Skeletal muscle tissue (tissue), 4 donors: ENCODE data around the gene MSX2. TPM values are rescaled to one million over a fixed set of nuclear protein-coding genes. Genes with fewer than 3 reads are reported as not detected.

Experiments
- H3K27ac ChIP-seq: one replicate; pipeline ENCODE4 v1.7.0; 2013; ENCODE audit warnings: mild to moderate bottlenecking, low read depth, low read length, inconsistent platforms
- H3K27me3 ChIP-seq, 3 donors: one replicate each; pipeline ENCODE4 v1.7.0; 2013; ENCODE audit warnings: low read length in 3 of 3; ENCODE audit not compliant: control insufficient read depth in 3 of 3, insufficient read depth in 3 of 3
- H3K36me3 ChIP-seq, 3 donors: one replicate each; pipeline ENCODE4 v1.7.0; 2013; ENCODE audit warnings: low read length in 3 of 3; ENCODE audit not compliant: control insufficient read depth in 3 of 3, insufficient read depth in 3 of 3
- H3K4me1 ChIP-seq, 3 donors: one replicate each; pipeline ENCODE4 v1.7.0; 2013; ENCODE audit warnings: low read length in 3 of 3, mild to moderate bottlenecking in 3 of 3; ENCODE audit not compliant: control insufficient read depth in 3 of 3, insufficient read depth in 3 of 3
- H3K4me3 ChIP-seq, 3 donors: one replicate each; pipeline ENCODE4 v1.7.0; 2013; ENCODE audit warnings: low read length in 3 of 3
- H3K9ac ChIP-seq, 3 donors: one replicate each; pipeline ENCODE4 v1.7.0; 2013; ENCODE audit warnings: low read length in 3 of 3, mild to moderate bottlenecking in 3 of 3, moderate library complexity in 2 of 3, low read depth in 1 of 3
- H3K9me3 ChIP-seq, 3 donors: one replicate each; pipeline ENCODE4 v1.7.0; 2013; ENCODE audit warnings: low read length in 3 of 3; ENCODE audit not compliant: control insufficient read depth in 3 of 3
- total RNA-seq: library from RNA; depleted of rRNA; stranded (reverse); fragments of >200 nt; gene quantifications from one replicate; pipeline ENCODE4 v1.2.3, GENCODE V29; 2014
- donor health status: Osteomylitis.

MSX2 gene
- total RNA-seq, 1 donor from 2014 or later = not detected

DNA sequence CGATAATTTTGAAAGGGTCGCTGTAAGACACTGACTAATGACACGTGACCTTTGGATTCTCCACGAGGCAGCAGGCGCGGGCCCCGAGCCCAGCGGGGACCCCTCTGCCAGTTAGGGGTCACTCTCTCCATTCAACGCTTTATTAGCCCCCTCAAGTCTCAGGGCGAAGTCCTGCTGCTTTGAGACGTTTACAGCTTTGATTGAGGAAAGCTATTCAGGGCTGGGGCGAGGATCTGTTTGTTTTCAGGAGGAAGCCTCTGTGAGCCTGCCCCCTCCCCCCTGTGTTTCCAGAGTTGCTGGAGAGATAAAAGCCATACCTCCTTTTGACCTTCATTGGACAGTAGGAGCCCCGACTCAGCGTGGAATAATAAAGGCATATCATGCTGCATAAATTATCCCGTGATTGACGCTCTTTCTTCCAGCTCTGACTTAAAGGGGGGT lies 31.4 kb upstream of the MSX2 start:
- H3K27ac ChIP-seq = no peak overlapping the region
- no peak overlapping the region for H3K4me3 ChIP-seq
- no peak overlapping the region for H3K9ac ChIP-seq
- H3K36me3 ChIP-seq = no peaks in the 10 kb centered on the region
- peaks cover 45 to 57% (median 48%) of the 10 kb centered on the region in 3 donors for H3K27me3 ChIP-seq
- H3K4me1 ChIP-seq = no peaks in the 10 kb centered on the region
- H3K9me3 ChIP-seq = no peaks in the 10 kb centered on the region

DNA sequence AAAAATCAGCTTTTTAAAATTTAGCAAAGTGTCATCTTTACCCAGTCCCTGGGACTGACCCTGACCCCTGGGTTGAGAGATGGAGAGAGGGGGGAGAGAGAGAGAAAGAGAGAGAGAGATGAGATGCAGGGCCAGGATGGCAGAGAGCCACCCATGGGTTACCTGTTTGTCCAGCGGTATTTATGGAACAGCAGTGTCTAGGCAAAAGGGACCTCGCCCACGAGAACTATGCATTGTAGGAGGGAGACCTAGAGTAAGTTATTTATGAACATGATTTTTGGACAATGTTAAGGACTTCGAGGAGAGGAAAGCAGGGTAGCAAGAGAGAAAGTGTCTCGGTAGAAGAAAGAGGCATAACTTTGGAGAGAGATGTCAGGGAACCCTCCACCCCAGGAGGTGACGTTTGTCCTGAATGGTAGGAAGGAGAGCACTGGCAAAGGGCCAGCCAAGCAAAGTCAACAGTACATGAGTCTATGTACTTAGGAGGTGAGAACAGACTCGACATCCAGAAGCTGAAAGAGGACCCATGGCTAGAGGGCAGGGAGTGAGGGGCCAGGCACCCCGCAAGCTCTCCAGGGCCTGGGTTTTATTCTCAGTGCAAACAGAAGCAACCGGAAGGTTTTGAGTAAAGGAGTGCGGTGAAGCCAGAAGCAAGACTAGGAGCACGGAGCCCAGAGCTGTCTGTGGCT lies 30.5 kb upstream of the MSX2 start:
- no peak overlapping the region for H3K4me3 ChIP-seq
- no peaks in the 10 kb centered on the region for H3K9me3 ChIP-seq
- H3K27ac ChIP-seq = no peak overlapping the region
- H3K27me3 ChIP-seq = peaks cover 36 to 49% (median 40%) of the 10 kb centered on the region in 3 donors
- H3K4me1 ChIP-seq = no peaks in the 10 kb centered on the region
- no peaks in the 10 kb centered on the region for H3K36me3 ChIP-seq
- H3K9ac ChIP-seq = no peak overlapping the region

DNA sequence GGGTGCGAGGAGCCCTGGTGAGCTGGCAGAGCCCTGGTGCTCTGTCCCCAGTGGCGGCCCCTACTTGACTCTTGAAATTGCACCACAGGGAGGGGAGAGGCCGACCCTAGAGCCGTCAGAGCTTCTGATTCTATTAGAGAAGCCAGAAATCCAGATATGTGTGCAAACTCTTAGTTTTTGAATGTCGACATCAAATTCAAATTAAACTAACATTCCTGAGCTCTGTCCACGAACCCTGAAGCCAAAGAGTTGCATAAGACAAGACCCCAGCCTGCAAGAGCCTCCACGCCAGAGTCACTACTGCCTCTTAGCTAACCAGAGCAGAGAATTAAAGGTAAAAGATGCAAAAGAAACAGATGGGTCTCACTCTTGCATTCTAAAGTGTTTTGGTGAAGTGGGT lies 29.8 kb upstream of the MSX2 start:
- H3K9ac ChIP-seq = no peak overlapping the region
- no peak overlapping the region for H3K27ac ChIP-seq
- H3K36me3 ChIP-seq = no peaks in the 10 kb centered on the region
- peaks cover 32 to 41% (median 36%) of the 10 kb centered on the region in 3 donors for H3K27me3 ChIP-seq
- H3K9me3 ChIP-seq = no peaks in the 10 kb centered on the region
- no peak overlapping the region for H3K4me3 ChIP-seq
- no peaks in the 10 kb centered on the region for H3K4me1 ChIP-seq

DNA sequence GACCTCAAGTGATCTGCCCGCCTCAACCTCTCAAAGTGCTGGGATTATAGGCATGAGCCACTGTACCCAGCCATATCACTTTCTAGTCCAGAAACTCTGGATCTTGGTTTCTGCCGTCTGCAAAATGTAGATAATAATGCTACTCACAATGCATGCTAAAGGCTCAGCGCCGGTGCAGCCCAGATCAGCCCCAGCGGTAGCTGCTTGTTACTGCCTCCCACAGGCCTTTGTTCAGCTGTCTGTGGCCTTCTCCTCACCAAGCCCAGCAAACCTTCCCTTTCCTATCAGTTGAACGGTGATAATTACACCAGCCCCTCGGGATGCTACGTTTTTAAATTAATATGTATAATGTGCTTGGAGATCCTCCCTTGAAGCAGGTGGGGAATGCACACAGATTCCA lies 26.2 kb upstream of the MSX2 start:
- Histone ChIP-seq H3K36me3 (no peaks in the 10 kb centered on the region), H3K4me3 (no peak overlapping the region), H3K27ac (no peak overlapping the region), H3K9ac (no peak overlapping the region), H3K4me1 (no peaks in the 10 kb centered on the region), H3K27me3 (peaks cover 14 to 15% (median 15%) of the 10 kb centered on the region in 3 donors), H3K9me3 (no peaks in the 10 kb centered on the region)

DNA sequence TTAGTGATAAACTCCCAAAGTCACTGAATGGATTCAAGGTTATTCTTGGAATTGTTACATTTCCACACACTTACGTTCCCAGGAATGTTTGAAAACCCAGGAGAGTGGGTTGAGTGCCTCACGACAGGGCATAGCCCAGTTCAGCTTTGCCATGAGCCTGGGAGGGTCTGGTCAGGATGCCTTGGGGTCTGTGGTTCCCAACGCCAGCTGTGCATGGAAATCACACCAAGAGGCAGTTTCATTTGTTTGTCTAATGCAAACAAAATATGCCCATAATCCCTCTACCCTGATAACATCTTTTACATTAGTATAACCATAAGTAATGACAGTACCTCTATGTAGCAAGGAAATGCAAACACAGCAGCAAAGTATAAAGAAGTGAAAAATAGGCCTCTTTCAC lies 25.3 kb upstream of the MSX2 start:
- Histone ChIP-seq H3K36me3 (no peaks in the 10 kb centered on the region), H3K9me3 (no peaks in the 10 kb centered on the region), H3K27me3 (peaks cover 7 to 11% (median 11%) of the 10 kb centered on the region in 3 donors)

DNA sequence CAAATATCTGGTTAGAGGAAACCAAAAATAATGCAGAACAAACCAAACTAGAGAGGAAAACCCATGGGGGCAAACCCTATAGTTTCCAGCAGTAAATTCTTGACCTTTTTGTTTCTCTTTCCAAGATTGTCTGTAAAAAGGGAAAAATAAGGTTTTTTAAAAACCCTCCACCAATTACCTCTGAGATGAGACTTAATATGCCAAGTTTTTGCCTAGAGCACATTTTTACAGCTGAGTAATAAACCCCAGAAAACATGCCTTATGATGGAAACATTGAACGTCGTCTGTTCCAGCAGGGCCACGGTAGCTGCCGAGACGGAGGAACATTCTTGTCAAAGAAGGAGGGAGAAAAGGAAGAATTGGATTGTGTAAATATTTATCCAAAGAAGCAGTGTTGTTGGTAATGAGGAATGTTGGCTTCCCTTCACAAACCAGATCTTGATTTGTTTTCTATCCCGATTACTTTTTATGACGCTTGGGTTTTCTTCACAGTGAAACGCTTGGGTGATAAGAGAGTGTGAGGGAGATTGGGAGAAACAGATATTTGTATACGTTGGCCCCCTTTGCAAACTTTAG lies 17.3 kb upstream of the MSX2 start:
- Histone ChIP-seq H3K9me3 (no peaks in the 10 kb centered on the region), H3K27ac (no peak overlapping the region), H3K27me3 (peaks cover 13 to 27% (median 17%) of the 10 kb centered on the region in 3 donors), H3K36me3 (no peaks in the 10 kb centered on the region), H3K4me1 (no peaks in the 10 kb centered on the region), H3K9ac (no peak overlapping the region), H3K4me3 (no peak overlapping the region)

More for the DNA sequence above, 25.3 kb upstream of the MSX2 start:
- no peak overlapping the region for H3K27ac ChIP-seq
- H3K4me3 ChIP-seq = no peak overlapping the region
- no peak overlapping the region for H3K9ac ChIP-seq
- no peaks in the 10 kb centered on the region for H3K4me1 ChIP-seq

DNA sequence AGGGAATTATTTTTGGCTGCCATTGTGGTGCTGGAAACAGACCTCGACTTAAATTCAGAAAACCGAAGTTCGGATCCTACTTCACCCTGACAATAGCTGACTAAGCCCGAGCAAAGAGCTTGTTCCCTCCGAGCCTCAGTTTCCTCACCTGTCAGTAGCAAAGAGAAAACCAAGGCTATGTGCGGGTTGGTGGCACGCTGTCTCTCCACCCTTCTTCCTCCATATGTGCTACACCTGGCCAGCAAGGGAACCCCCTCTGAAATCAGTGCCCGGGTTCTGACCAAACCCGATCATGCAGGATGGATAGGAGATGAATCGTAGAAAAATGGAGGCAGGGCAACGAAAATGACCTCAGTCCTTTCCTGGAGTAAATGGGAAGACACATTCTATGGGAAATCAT lies 16.7 kb upstream of the MSX2 start:
- no peaks in the 10 kb centered on the region for H3K4me1 ChIP-seq
- H3K27me3 ChIP-seq = peaks cover 13 to 30% (median 17%) of the 10 kb centered on the region in 3 donors
- H3K9ac ChIP-seq = no peak overlapping the region
- H3K36me3 ChIP-seq = no peaks in the 10 kb centered on the region
- H3K27ac ChIP-seq = no peak overlapping the region
- no peaks in the 10 kb centered on the region for H3K9me3 ChIP-seq
- H3K4me3 ChIP-seq = no peak overlapping the region

DNA sequence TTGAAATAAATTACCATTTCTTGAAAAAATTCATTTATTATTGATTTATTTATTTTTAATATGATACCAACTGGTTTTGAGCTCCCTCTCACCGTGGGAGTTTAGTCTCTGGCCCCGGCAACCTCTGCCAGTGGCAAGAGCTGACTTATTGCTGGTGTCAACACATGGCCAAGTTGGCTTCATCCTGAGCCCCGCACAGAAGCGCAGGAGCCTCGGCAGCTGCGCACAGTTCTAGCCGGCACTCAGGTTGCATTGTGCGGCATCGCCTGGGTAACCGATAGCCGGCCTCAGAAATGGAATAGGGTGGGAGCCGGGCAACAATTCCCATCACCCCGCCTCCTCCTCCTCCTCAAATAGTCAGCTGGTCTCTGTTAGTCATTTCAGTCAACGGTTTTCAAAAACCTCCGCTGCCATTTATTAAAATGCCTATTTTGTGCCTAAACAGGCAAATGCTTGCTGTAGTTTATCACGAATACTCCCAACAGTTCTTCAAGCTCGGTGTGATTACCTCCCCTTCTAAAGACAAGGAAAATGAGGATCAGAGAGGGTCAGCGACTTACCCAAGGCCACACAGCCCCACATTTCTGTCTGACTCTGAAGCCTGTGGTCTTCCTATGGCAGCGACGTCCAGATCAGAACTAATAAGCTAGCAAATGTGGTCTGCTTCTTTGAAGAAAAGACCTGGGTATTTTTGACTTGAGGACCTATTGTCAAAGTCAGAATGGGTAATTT lies 15.7 kb upstream of the MSX2 start:
- Histone ChIP-seq H3K27me3 (peaks cover 13 to 33% (median 19%) of the 10 kb centered on the region in 3 donors), H3K27ac (no peak overlapping the region)

DNA sequence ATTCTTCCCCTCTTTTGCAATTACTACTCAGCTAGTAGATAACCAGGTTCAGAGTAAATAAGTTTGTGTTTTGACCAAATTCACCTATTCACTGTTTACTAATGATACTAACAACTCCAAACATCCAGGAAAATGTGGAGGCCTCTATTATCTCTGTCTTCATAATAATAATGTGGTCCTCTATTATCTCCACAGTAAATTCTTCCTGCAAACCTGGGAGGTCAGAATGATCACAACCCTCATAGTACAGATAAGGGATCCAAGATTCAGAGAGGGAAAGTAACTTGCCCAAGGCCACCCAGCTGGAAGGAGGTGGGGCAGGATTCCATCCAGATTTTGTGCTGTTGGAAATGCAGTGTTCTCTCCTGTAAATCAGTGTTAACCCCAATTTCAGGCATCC lies 9.6 kb upstream of the MSX2 start:
- no peak overlapping the region for H3K4me3 ChIP-seq
- H3K4me1 ChIP-seq = no peaks in the 10 kb centered on the region
- H3K27ac ChIP-seq = no peak overlapping the region
- no peaks in the 10 kb centered on the region for H3K9me3 ChIP-seq
- no peaks in the 10 kb centered on the region for H3K36me3 ChIP-seq
- no peak overlapping the region for H3K9ac ChIP-seq
- H3K27me3 ChIP-seq = peaks cover 33 to 55% (median 35%) of the 10 kb centered on the region in 3 donors

More for the DNA sequence above, 15.7 kb upstream of the MSX2 start:
- Histone ChIP-seq H3K9me3 (no peaks in the 10 kb centered on the region), H3K4me3 (no peak overlapping the region), H3K36me3 (no peaks in the 10 kb centered on the region), H3K9ac (no peak overlapping the region), H3K4me1 (no peaks in the 10 kb centered on the region)

DNA sequence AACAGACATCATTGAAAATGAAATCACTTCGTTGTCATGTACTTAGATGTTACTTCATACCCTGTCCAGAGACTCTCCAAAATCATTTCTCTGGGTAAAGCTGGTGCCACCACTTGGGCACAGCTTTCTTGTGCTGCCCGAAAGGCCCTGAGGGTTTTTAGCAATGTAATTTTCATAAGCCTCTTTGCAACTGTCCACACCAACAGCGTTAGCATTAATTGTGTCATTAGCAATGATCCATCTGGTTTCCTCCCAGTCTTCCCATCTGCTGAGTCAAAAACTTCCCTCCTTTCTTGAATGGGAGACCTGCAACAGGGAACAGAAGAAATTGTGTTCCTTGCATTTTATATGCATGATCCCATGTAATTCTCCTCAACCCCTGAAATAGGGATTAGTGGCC lies 8.6 kb upstream of the MSX2 start:
- Histone ChIP-seq H3K9me3 (no peaks in the 10 kb centered on the region), H3K4me3 (no peak overlapping the region), H3K36me3 (no peaks in the 10 kb centered on the region), H3K27ac (no peak overlapping the region), H3K4me1 (peaks cover 3% of the 10 kb centered on the region in 3 donors), H3K9ac (no peak overlapping the region), H3K27me3 (peaks cover 41 to 59% (median 43%) of the 10 kb centered on the region in 3 donors)
